22Rv1 (cell line): Measurements from ENCODE around the gene RITA1.
A peak's percentile ranks its signal among the peaks of the same experiment; 100 is the strongest.

Experiments
- H3K27ac ChIP-seq: fragments of 450-650 bp; 2 replicates; pipeline ENCODE4 v1.5.1; 2017
- CTCF ChIP-seq: fragments of 450-650 bp; IDR thresholded peaks from 2 replicates; pipeline ENCODE4 v1.5.1; 2017; ENCODE audit warnings: mild to moderate bottlenecking
- ZFX ChIP-seq: fragments of 450-650 bp; IDR thresholded peaks from 2 replicates; pipeline ENCODE4 v1.6.1; 2017; ENCODE audit warnings: antibody characterized with exemption, borderline replicate concordance

RITA1 gene

GRCh38 chr12:113183030-113183589 is 2.4 kb upstream of the RITA1 start:
- H3K27ac ChIP-seq = no peak overlapping the region

GRCh38 chr12:113184098-113184899 is 1.2 kb upstream of the RITA1 start:
- TF ChIP-seq CTCF = no peak
- peak overlapping the region; percentile 91 for H3K27ac ChIP-seq

More at GRCh38 chr12:113183030-113183589, 2.4 kb upstream of the RITA1 start:
- TF ChIP-seq CTCF (no peak), ZFX (no peak)

- TF ChIP-seq ZFX (no peak; the same call in 1 of the 2 replicates), CTCF (no peak)
- peak overlapping the region; percentile 91 for H3K27ac ChIP-seq
Observed at GRCh38 chr12:113184900-113185179, 681 bp upstream of the RITA1 start.

GRCh38 chr12:113186033-113186365 is 478 bp downstream of the RITA1 start:
- peak overlapping the region; percentile 91 for H3K27ac ChIP-seq
- no peak for TF ChIP-seq ZFX
- no peak for TF ChIP-seq CTCF

- no peak for TF ChIP-seq ZFX
- TF ChIP-seq CTCF = no peak
- peak overlapping the region; percentile 91 for H3K27ac ChIP-seq
Observed at GRCh38 chr12:113186666-113187325, 1.3 kb downstream of the RITA1 start.

- TF ChIP-seq ZFX (no peak), CTCF (no peak)
- peak overlapping the region; percentile 58; the same call in 1 of the 2 replicates for H3K27ac ChIP-seq
Observed at GRCh38 chr12:113189361-113189760, 3.8 kb downstream of the RITA1 start.

- H3K27ac ChIP-seq = peak overlapping the region; percentile 58
- no peak for TF ChIP-seq CTCF
- TF ChIP-seq ZFX = no peak
Observed at GRCh38 chr12:113190761-113191160, 5.2 kb downstream of the RITA1 start.
